Heart left ventricle (tissue), 16 donors: ENCODE results near the gene MRPS23. TPM values are rescaled to one million over a fixed set of nuclear protein-coding genes. Genes with fewer than 3 reads are reported as not detected.

Source experiments
- ATAC-seq, 4 donors: fragments of 200-7000 bp; cut with Tn5 transposase; one replicate each; pipeline ENCODE4 v1.9.1; 2020 to 2022; ENCODE audit warnings: moderate library complexity in 4 of 4, mild to moderate bottlenecking in 3 of 4, moderate number of reproducible peaks in 1 of 4
- DNase-seq, 5 donors: peaks; one replicate each; pipeline ENCODE4 v3.0.0-alpha.2; 2020
- H3K27ac ChIP-seq, 12 donors: fragments of 200-600 bp; sonication (generic) in 4 of 12; one replicate each; pipeline versions ENCODE4 v1.5.0 to v1.8.0; 2016 to 2022; ENCODE audit warnings: mild to moderate bottlenecking in 2 of 12
- H3K27me3 ChIP-seq, 9 donors: fragments of 200-600 bp; sonication (generic) in 2 of 9; one replicate each; pipeline versions ENCODE4 v1.5.1 to v1.8.0; 2016 to 2022; ENCODE audit warnings: mild to moderate bottlenecking in 3 of 9
- H3K36me3 ChIP-seq, 9 donors: fragments of 200-600 bp; sonication (generic) in 2 of 9; one replicate each; pipeline versions ENCODE4 v1.5.0 to v1.8.0; 2018 to 2022; ENCODE audit warnings: mild to moderate bottlenecking in 2 of 9
- H3K4me1 ChIP-seq, 12 donors: fragments of 200-600 bp; sonication (generic) in 4 of 12; one replicate each; pipeline versions ENCODE4 v1.5.0 to v1.8.0; 2016 to 2022; ENCODE audit warnings: mild to moderate bottlenecking in 3 of 12
- H3K4me3 ChIP-seq, 12 donors: fragments of 200-600 bp; sonication (generic) in 4 of 12; one replicate each; pipeline versions ENCODE4 v1.5.0 to v1.8.0; 2017 to 2022; ENCODE audit warnings: mild to moderate bottlenecking in 9 of 12, moderate library complexity in 4 of 12
- H3K9me3 ChIP-seq, 12 donors: fragments of 200-600 bp; sonication (generic) in 4 of 12; one replicate each; pipeline versions ENCODE4 v1.5.0 to v1.8.0; 2016 to 2022; ENCODE audit warnings: mild to moderate bottlenecking in 1 of 12
- POLR2A ChIP-seq, 2 donors: fragments of 450-650 bp; IDR thresholded peaks; one replicate each; pipeline ENCODE4 v1.6.1; 2017; ENCODE audit warnings: antibody characterized with exemption in 2 of 2, mild to moderate bottlenecking in 2 of 2, moderate library complexity in 2 of 2
- WGBS, 4 donors: extraction: QIAGEN DNeasy Blood & Tissue Kit in 2 of 4; methylation state at CpG; one replicate each; pipeline versions ENCODE4 v1.1.5 to v1.1.7; 2013 to 2018; 5-methylcytosine and 5-hydroxymethylcytosine counted together
- intact Hi-C, 10 donors: fragments of 100-400 bp; cut with DNase I; formaldehyde crosslinking; loops; one replicate each; pipeline versions ENCODE4 v1.11.1 to v1.14.2; 2022
- polyA plus RNA-seq, 2 donors: library from polyadenylated mRNA; stranded (reverse); fragments of 200-250 nt; gene quantifications; one replicate each; pipeline ENCODE4 v1.2.3, GENCODE V29; 2013
- total RNA-seq, 9 donors: library from RNA; depleted of rRNA in 2 of 9; stranded (reverse); fragments of >200 nt in 2 of 9; fragmentation: NEBNext Ultra II Directional in 3 of 9; extraction: Animal tissue kit (Norgen Biotek cat#: 25700) in 3 of 9; gene quantifications; one replicate each; pipeline versions ENCODE4 v1.1.0 to v1.2.4, GENCODE V29; 2016 to 2023
- TF ChIP-seq, protein P1 (sequence below), 12 donors: fragments of 200-600 bp; sonication (generic) in 4 of 12; IDR thresholded peaks; one replicate each; pipeline versions ENCODE4 v1.5.0 to v1.8.0; 2018 to 2022; ENCODE audit warnings: antibody characterized with exemption in 12 of 12, mild to moderate bottlenecking in 5 of 12
- donor health status: ischemic (EF 13 %, LVEDD 7.1; RV severe dilation, severe dysfunction).
- donor health status: healthy with polysubstance abuse.
- donor health status: DM: no; HTN: yes; CAD: no.
- donor health status: DM: no; HTN: no; CAD: no.
- donor health status: ischemic (EF 25% LVEDD 6.9; RV normal size, moderate dysfunction).
- donor health status: ischemic (EF 25% LVEDD 5.7; RV mildly dilated, moderate dysfunction).
- donor health status: healthy.
- donor health status: DM: yes; HTN: yes; CAD: no.
- donor health status: ischemic (EF 35%, LVEDD 5.7; RV mildly dilated, moderate dysfunction).
- donor health status: nonischemic (EF 11% LVEDD 7.7; RV severe dilation, severe dysfunction).
- donor health status: DM: yes; HTN: yes; CAD: no.
- donor health status: PGD.
- donor health status: ischemic (EF 29% LVEDD 5.4; RV normal size, mild dysfunction).
- donor health status: nonischemic (EF 23%, LVEDD 6.1; RV moderate dilation, normal function).

MRPS23 gene
- total and polyA plus RNA-seq, 11 donors: 23.9 to 207 (median 71.8) TPM

DNA sequence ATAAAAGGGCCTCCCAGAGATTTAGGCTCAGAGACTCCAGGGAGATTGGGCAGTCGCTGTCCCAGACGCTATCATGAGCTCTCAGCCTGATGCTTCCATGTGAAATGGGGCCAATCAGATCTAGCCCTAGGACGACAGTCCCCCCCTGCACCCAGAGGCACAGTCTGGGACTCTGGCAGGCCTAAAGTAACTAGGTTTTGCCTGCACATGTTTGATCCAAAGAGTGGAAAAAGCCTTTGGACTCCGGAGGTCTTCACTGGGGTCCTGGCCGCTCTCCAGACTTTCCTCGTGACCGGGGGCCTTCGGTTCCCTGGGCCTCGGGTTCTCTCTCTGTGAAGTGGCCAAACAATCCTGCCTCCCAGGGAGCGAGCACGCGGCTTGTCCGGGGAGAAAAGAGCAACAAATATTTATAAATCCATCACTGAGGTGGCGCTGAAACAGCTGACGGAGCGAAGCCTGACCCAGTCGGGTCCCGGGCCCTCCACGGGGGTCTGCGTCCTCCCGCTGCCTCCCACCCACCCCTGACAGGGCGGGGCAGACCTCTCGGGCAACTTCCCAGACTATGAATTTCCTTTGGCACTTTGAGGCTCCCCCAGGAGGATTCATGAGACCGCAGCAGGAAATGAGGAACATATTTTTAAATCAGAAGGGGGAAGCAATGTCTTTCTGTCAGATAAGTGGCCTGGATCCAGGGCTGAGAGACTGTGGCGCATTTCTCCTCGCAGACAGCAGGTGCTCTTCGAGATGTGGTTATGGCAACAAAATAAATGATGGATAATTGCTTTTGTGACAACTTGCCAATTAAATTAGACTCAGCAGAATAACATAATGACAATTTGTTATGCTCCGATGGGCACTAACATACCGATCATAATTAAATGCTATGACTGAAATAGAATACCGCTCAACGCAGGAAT, 38.9 kb downstream of the MRPS23 start:
- intact Hi-C loops: loop anchor here in 2 of 10 donors (1.0 to 2.0 kb wide), 2 partner anchors 13 to 26 kb away; no protein-coding TSS in a partner anchor
- WGBS, 4 donors: 19 to 30% (median 23%) methylated on average over 31 of the region's 31 CpGs
- ATAC-seq: peak; percentile 51 to 77 (median 68)
- TF ChIP-seq POLR2A (IDR thresholded peaks at IDR 0.05): no peak
- TF ChIP-seq, protein P1, sequence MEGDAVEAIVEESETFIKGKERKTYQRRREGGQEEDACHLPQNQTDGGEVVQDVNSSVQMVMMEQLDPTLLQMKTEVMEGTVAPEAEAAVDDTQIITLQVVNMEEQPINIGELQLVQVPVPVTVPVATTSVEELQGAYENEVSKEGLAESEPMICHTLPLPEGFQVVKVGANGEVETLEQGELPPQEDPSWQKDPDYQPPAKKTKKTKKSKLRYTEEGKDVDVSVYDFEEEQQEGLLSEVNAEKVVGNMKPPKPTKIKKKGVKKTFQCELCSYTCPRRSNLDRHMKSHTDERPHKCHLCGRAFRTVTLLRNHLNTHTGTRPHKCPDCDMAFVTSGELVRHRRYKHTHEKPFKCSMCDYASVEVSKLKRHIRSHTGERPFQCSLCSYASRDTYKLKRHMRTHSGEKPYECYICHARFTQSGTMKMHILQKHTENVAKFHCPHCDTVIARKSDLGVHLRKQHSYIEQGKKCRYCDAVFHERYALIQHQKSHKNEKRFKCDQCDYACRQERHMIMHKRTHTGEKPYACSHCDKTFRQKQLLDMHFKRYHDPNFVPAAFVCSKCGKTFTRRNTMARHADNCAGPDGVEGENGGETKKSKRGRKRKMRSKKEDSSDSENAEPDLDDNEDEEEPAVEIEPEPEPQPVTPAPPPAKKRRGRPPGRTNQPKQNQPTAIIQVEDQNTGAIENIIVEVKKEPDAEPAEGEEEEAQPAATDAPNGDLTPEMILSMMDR (IDR thresholded peaks at IDR 0.05): peak in 1 of 12 donors; percentile 8
- no peaks in the 10 kb centered on the region for H3K9me3 ChIP-seq
- H3K36me3 ChIP-seq: no peaks in the 10 kb centered on the region
- H3K4me1 ChIP-seq: peaks cover 0 to 32% (median 19%) of the 10 kb centered on the region in 12 donors
- H3K4me3 ChIP-seq: peak overlapping the region in 10 of 12 donors; percentile 5 to 45 (median 28)
- peaks cover 0 to 16% (median 0%) of the 10 kb centered on the region in 9 donors for H3K27me3 ChIP-seq
- DNase-seq: peak; percentile 43 to 81 (median 76)
- H3K27ac ChIP-seq: peak overlapping the region; percentile 9 to 87 (median 68)

DNA sequence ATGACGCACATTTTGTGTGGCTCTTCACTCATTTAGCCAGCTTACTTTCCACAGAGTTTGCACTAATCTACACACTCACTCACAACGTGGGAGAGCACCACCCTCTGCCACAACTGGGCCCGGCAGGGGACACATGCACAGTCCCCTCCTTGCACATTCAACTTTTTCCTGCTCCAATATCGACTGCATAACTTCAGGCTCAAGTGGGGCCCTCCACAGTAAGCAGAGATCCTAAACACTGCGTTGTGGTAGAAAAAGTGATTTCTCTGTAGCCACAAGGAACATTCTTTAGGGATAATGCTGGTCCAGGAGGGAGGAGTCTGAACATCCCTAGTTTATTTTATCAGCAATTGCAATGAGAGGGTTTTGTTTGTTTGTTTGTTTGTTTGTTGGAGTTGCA, 40.0 kb downstream of the MRPS23 start:
- intact Hi-C loops: loop anchor here in 2 of 10 donors (1.0 to 2.0 kb wide), 2 partner anchors 12 to 25 kb away; no protein-coding TSS in a partner anchor
- Histone ChIP-seq H3K36me3 (no peaks in the 10 kb centered on the region), H3K27me3 (peaks cover 0 to 10% (median 0%) of the 10 kb centered on the region in 9 donors), H3K4me3 (no peak overlapping the region), H3K9me3 (no peaks in the 10 kb centered on the region), H3K4me1 (peaks cover 0 to 32% (median 19%) of the 10 kb centered on the region in 12 donors), H3K27ac (peak overlapping the region in 5 of 12 donors; percentile 6 to 82 (median 78))
- DNase-seq: no peak
- WGBS, 4 donors: 79 to 82% (median 81%) methylated on average over 5 of the region's 5 CpGs
- no peak for ATAC-seq
- no peak for TF ChIP-seq POLR2A (IDR thresholded peaks at IDR 0.05)
- TF ChIP-seq, protein P1 (IDR thresholded peaks at IDR 0.05): no peak

DNA sequence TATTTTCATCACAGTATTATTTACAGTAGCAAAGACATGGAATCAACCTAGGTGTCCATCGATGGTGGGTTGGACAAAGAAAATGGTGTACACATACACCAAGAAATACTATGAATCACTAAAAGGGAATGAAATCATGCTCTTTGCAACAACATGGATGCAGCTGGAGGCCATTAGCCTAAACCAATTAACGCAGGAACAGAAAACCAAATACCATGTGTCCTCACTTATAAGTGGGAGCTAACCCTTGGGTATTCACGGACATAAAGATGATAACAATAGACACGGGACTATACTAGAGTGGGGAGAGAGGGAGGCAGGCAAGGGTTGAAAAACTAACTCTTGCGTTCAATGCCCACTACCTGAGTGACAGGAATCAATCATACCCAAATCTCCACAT, 41.0 kb downstream of the MRPS23 start:
- H3K4me3 ChIP-seq: no peak overlapping the region
- intact Hi-C loops: no loop called here
- no peak for DNase-seq
- WGBS, 4 donors: 89 to 94% (median 93%) methylated on average over 5 of the region's 5 CpGs
- TF ChIP-seq, protein P1 (IDR thresholded peaks at IDR 0.05): no peak
- TF ChIP-seq POLR2A (IDR thresholded peaks at IDR 0.05): no peak
- H3K9me3 ChIP-seq: no peaks in the 10 kb centered on the region
- no peak overlapping the region for H3K27ac ChIP-seq
- no peak for ATAC-seq
- H3K4me1 ChIP-seq: peaks cover 0 to 32% (median 19%) of the 10 kb centered on the region in 12 donors
- no peaks in the 10 kb centered on the region for H3K36me3 ChIP-seq
- peaks cover 0 to 10% (median 0%) of the 10 kb centered on the region in 9 donors for H3K27me3 ChIP-seq

DNA sequence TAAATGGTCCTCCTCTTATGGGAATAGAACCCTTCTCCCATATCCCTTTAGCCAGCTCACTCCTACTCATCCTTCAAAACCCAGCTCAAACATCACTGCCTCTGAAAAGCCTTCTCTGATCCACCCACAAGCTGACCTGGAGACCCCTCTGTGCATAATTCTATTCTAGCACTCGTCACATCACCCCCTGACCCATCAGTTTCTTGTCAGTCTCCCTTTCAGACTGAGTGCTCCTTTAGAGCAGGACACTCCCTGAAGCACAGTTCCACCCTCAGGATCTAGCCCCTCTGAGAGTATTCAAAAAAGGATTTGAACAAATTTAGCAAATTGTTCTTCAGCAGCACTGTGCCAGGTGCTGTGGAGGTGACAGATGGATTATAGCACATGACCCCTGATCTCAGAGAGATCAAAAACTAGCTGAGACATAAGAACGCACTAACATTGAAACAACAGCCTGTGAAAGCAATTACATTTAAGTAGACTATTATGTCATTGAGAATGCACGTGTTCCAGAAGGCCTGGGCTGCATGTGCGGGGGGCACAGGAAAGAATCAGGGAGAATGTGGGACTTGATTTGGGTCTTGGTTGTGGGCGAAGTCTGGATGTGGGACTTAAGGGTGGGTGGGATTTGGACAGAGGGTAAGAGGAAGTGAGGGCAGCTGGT, 43.5 kb downstream of the MRPS23 start:
- Histone ChIP-seq H3K4me1 (peaks cover 0 to 24% (median 10%) of the 10 kb centered on the region in 12 donors), H3K9me3 (peaks cover 0 to 8% (median 1%) of the 10 kb centered on the region in 12 donors), H3K27ac (no peak overlapping the region), H3K27me3 (peaks cover 0 to 10% (median 0%) of the 10 kb centered on the region in 9 donors), H3K36me3 (no peaks in the 10 kb centered on the region), H3K4me3 (no peak overlapping the region)
- intact Hi-C loops: no loop called here
- TF ChIP-seq, protein P1 (IDR thresholded peaks at IDR 0.05): no peak
- TF ChIP-seq POLR2A (IDR thresholded peaks at IDR 0.05): no peak
- ATAC-seq (no peak), DNase-seq (no peak)
- WGBS, 4 donors: 59 to 71% (median 64%) methylated on average over 4 to 5 of the region's 5 CpGs
